ENCODE data around the gene NPSR1.
A peak's percentile ranks its signal among the peaks of the same experiment; 100 is the strongest.

NPSR1 gene

DNA sequence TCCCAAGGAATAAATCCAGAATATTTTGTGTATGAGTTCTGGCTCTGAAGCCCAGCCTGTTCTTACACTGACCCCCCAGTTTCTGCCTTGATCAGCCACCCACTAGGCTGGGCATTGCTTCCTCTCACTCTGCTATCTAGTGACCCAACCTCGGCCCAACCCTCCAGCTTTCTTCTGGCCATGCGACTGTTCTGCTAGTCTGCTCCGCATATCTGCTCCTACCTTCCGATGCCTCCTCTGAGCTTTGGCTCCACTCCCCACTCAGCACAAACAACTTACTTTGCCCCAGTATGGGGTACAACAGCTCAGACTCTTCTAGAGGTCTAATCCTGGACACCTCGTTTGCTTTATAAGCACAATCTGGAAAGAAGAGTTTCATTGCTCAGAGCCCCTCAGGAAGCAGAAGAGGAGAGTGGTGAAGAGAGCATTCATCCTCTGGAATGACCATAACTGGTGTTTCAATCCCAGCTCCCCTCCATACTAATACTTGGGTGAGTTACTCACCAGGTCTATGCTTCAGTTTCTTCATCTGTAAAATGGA lies 99.6 kb downstream of the NPSR1 start:
- Histone ChIP-seq H3K27ac (no peak overlapping the region), H3K36me3 (no peaks in the 10 kb centered on the region), H3K27me3 (ENCODE audit: insufficient read depth, low read depth, severe bottlenecking) (no peaks in the 10 kb centered on the region), H3K9me3 (ENCODE audit: severe bottlenecking) (no peaks in the 10 kb centered on the region), H3K4me3 (ENCODE audit: low read depth, low read length) (no peak overlapping the region)
- DNase-seq, result no peak
- TF ChIP-seq, protein P1, sequence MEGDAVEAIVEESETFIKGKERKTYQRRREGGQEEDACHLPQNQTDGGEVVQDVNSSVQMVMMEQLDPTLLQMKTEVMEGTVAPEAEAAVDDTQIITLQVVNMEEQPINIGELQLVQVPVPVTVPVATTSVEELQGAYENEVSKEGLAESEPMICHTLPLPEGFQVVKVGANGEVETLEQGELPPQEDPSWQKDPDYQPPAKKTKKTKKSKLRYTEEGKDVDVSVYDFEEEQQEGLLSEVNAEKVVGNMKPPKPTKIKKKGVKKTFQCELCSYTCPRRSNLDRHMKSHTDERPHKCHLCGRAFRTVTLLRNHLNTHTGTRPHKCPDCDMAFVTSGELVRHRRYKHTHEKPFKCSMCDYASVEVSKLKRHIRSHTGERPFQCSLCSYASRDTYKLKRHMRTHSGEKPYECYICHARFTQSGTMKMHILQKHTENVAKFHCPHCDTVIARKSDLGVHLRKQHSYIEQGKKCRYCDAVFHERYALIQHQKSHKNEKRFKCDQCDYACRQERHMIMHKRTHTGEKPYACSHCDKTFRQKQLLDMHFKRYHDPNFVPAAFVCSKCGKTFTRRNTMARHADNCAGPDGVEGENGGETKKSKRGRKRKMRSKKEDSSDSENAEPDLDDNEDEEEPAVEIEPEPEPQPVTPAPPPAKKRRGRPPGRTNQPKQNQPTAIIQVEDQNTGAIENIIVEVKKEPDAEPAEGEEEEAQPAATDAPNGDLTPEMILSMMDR (IDR thresholded peaks at IDR 0.05; ENCODE audit: low read depth, low read length), result no peak

DNA sequence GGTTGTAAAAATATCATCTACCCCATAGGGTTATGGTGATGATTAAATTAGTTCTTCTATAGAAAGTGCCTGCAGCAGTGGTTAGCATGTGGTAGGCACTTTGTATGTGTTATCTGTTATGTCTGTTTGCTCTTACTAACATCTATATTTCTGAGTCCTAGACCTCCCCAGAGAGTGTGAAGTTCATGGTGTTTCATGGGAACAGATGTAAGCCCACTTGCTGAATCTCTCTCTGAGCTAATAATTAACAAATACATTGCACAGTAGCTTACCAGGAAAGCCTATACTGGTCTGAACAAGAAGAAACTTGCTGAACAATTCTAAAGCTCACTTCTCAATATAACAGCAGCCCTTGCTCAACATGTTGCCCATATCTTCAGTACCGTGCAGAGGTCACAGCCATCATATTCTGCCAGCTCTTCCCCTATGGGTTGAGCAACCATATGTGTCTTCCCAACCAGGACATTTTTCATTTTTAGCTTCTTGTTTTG lies 100.1 kb downstream of the NPSR1 start:
- H3K4me3 ChIP-seq (ENCODE audit: low read depth, low read length), result no peak overlapping the region
- no peak for DNase-seq
- no peaks in the 10 kb centered on the region for H3K9me3 ChIP-seq (ENCODE audit: severe bottlenecking)
- no peaks in the 10 kb centered on the region for H3K36me3 ChIP-seq
- TF ChIP-seq, protein P1 (IDR thresholded peaks at IDR 0.05; ENCODE audit: low read depth, low read length), result no peak
- H3K27ac ChIP-seq, result no peak overlapping the region
- no peaks in the 10 kb centered on the region for H3K27me3 ChIP-seq (ENCODE audit: insufficient read depth, low read depth, severe bottlenecking)

DNA sequence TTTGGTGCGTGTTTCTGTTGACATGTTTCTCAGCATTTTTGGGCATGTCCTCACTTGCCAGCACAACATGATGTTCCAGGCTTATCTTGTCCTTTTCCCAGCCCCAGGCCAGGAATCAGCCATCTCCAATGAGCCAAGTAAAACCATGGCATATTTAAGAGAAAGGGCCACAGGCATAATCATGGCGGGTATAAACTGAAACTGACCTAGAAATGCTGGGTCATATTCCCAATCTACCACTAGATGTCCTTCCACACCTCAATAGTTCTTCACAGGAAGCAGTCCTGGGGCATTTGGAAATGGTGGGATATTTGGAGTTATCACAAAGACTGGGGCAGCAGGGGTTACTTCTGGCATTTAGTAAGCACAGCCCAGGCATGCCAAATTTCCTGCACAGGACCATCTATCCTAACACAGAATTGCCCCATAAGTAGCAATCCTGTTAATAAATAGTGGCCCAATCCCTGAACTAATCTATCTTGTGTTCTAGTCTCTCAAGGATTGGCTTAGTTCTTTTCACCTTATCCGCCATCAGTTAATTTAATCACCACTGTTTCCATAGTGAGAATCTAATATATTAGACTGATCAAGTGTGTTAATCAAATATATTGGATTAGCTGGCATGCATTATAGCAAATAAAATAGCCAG lies 101.6 kb downstream of the NPSR1 start:
- H3K36me3 ChIP-seq, result no peaks in the 10 kb centered on the region
- peak; percentile 17 for DNase-seq

DNA sequence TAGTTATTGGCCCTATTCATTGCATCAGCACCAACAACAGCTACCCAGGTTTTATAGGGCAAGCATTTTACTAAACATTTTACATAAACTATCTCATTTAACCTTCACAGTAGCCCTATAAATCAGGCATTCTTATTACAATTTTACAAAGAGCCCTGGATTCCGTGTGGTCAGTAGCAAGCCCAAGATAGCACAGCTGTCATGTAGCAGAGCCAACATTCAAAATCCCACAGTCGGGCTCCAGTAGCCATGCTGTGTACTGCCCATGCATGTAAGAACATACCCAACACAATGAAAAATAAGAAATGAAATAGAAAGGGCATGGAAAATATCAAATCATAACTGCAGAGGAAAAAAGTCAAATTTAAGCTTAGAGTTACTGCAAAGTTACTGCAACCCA lies 102.3 kb downstream of the NPSR1 start:
- no peak for DNase-seq
- Histone ChIP-seq H3K9me3 (ENCODE audit: severe bottlenecking) (no peaks in the 10 kb centered on the region), H3K27ac (no peak overlapping the region), H3K4me3 (ENCODE audit: low read depth, low read length) (no peak overlapping the region), H3K36me3 (no peaks in the 10 kb centered on the region), H3K27me3 (ENCODE audit: insufficient read depth, low read depth, severe bottlenecking) (no peaks in the 10 kb centered on the region)
- TF ChIP-seq, protein P1 (IDR thresholded peaks at IDR 0.05; ENCODE audit: low read depth, low read length), result no peak

More for the DNA sequence above, 101.6 kb downstream of the NPSR1 start:
- TF ChIP-seq, protein P1 (IDR thresholded peaks at IDR 0.05; ENCODE audit: low read depth, low read length), result peak; percentile 63
- H3K27ac ChIP-seq, result no peak overlapping the region
- no peak overlapping the region for H3K4me3 ChIP-seq (ENCODE audit: low read depth, low read length)
- H3K27me3 ChIP-seq (ENCODE audit: insufficient read depth, low read depth, severe bottlenecking), result no peaks in the 10 kb centered on the region
- no peaks in the 10 kb centered on the region for H3K9me3 ChIP-seq (ENCODE audit: severe bottlenecking)

DNA sequence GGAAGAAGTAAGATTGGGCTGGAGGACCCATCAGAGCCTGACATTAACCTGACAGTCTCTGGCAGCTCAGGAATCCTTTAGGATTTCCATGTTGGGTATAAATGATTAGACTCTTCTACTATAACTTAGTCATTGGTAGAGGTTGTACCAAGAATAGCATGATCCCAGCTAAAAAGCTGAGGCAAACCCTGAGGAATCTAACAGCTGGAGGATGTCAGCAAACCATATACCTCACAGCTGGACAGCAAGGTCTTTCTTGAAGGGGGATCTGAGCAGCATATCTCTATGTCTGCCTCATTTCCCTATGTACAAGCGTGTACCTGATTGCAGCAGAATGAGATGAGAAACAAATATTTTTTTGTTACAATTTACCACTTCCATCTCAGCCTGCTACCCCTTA lies 103.2 kb downstream of the NPSR1 start:
- Histone ChIP-seq H3K27me3 (ENCODE audit: insufficient read depth, low read depth, severe bottlenecking) (no peaks in the 10 kb centered on the region), H3K27ac (no peak overlapping the region), H3K4me3 (ENCODE audit: low read depth, low read length) (no peak overlapping the region), H3K36me3 (no peaks in the 10 kb centered on the region), H3K9me3 (ENCODE audit: severe bottlenecking) (no peaks in the 10 kb centered on the region)
- TF ChIP-seq, protein P1 (IDR thresholded peaks at IDR 0.05; ENCODE audit: low read depth, low read length), result no peak
- DNase-seq, result no peak

All from WERI-Rb-1 (cell line).